GM21423 (cell line): ENCODE results near the gene ATP7B.
"Not testable (repeated sequence)": the region's sequence is repeated elsewhere in the genome, so short reads cannot be mapped to it uniquely, and the experiment has no call there.

Experiments used
- ATAC-seq: cut with Tn5 transposase; IDR thresholded peaks from one replicate; pipeline ENCODE4 v1.9.1; 2021; ENCODE audit warnings: mild to moderate bottlenecking, moderate library complexity; ENCODE audit not compliant: unreplicated experiment

The ATP7B gene

DNA sequence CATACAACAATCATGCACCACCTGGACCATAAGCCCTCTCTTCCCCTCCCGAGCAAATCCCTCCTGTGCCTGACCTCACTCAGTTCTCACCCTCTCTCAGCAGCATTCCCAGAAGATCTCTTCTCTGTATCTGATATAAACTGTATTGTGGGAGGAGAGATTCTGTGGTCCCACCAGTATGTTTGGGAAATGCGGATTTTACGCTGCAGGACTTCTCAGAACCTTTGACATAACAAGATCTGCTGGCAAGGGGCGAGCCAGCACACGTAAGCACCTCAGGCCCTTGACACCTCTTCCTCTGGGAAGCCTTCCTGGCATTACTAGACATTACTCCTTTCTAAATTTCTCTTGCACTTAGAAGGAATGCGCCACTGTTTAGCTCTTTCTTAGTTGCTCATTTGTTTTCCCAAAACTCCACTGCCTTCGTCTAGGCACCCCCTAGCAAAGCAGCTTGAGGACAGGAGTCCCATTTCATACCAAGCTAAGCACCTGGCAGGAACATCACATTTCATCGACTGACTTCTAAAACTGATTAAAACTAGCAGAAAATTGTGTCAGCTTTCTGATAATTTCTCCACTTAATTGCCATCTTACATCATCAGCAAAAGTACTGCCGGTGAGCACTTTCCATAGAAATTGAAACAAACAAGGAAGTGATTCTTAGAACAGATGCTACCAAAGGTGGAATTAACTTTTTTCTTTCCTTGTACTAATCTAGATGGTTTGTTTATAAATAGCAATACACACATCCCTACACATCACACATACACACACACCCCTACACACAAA, 86.3 kb downstream of the ATP7B start:
- ATAC-seq, result no peak

DNA sequence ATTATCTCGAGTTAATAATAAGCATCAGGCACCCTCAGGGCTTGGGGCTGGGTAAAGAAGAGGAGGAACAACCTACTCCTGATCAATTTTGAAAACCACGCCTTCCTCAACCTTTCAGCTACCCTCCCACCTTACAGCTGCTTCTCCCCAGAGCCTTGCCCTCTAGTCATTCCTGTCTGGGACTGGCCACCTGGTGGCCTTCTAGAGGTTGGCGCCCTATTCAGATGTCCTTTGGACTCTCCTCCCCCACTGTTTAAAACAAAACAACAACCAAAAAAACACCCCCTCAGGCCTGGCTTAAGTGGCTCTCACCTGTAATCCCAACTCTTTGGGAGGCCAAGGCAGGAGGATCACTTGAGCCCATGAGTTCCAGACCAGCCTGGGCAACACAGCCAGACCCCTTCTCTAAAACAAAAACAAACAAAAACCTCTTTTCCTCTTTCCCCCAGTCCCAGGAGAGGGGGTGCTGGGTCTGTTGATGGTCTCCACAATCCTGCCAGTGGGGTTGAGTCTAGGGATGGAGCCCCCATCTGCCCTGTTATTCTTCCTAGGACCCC, 87.2 kb downstream of the ATP7B start:
- ATAC-seq, result no peak

DNA sequence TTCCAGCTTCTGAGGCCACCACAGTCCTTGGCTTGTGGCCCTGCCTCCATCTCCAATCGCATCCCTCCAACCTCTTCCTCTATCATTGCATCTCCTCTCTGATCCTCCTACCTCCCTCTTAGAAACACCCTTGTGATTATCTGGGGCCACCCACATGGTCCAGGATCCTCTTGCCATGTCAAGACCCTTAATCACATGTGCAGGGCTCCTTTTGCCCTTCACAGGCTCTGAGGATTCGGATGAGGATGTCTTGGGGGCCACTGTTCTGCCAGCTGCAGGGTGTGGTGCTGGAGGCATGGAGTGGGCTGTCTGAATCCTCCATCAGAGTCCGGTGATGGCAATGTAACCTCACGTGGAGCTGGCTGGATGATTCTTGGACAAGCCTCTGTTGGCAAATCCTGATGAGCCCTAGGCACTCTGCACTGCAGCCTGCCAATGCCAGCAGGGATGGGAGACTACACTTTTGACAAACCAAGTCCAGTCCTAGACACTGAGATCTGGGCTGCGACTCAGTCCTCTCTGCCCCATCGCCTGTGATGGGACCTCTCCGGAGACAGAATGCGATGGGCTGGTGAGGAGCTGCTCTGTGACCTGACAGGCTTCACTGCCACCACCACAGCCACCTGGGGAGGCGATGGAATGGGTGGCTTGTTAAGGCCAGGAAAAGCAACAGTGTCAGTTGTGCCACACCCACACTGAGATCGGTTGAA, 88.3 kb downstream of the ATP7B start:
- ATAC-seq, result no peak

DNA sequence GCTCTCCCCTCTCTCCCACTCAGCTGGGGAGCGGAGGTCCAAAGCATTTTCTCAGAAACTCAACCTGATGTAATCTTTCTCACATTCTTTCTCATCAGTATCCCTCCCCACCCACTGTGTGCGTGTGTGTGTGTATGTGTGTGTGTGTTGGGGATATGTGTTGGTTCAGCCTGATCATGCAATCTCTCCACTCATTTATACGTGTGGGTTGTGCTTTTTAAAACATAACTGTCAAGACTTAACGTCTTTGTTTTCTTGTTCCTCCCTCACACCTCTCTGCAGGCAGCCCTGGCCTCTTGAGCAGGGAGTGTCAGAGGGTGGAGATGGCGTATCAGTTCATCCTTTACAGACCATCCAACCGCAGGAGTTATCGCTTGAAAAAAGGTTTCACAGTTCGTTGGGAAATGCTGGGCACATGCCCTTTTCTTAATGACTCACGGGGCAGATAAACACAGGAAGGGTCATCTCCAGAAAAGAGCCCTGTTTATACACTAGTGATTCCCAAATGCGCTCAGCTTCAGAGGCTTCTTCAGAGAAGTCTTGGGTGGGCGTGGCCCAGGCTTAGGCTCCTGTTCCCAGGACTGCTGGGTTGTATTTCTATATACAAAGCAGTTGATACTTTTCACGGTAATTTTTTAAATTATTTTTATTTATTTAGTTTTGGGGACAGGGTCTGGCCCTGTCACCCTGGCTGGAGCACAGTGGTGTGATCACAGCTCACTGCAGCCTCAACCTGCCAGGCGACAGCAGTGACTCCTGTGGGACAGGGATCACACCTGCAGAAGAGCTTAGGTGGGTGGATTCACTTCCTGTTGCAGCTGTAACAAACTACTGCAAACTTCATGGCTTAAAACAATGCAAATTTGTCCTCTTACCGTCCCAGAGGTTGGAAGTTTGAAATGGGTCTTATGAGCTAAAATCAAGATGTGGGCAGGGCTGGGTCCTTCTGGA, 89.2 kb downstream of the ATP7B start:
- ATAC-seq, result no peak

DNA sequence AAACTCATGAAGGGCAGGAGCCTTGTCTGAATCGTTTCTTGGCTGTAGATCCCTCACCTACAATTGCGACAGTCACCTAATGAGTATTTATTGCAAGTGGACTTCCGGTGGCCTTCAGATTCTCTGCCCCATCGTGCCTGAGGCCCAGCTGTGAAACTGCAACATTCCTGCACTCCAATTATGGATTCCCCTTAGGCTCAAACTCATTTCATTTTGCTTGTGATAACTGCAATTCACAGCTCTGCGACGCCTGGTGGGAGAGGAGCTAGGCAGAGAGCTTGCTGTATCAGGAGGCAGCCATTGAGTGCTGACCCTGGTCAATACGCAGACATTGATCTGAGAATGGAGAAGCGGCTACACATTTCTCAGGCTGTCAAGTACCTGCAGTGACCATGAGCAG, 90.5 kb downstream of the ATP7B start:
- no peak for ATAC-seq

DNA sequence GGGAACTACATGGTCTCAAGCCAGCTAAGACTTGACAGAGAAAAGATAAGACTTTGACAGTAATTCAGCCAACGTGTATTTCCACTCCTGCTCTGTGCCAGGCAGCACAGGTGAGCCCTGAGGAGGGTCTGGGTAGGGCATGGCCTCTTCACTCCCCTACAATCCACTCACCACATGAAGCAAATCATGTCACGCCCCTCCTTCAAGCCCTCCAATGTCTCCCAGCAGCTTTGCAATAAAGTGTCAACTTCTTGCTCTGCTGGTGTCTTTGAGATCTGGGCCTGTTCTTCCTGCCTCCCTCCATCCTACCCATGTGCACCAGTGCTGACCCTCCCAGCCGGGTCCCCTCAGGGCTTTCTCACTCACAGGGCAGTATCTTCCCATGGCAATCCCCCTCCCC, 91.0 kb downstream of the ATP7B start:
- ATAC-seq, result no peak

DNA sequence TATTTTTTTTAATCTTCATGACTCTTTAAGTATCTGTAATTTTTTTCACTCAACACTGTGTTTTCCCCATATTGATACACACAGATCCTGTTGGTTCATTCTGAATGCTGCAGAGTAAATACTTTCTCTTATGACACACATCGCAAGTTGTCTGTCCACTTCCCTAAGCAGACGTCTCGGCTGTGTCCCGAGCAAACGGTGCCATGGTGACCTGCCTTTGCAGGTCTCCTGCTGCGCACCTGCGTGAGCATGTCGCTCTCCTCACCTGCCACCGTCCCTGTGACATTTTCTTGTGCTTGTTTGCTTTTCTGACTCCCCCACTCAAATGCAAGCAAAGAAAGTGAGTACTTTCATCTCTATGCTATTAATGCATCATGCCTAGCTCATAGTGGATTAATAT, 91.7 kb downstream of the ATP7B start:
- no peak for ATAC-seq

DNA sequence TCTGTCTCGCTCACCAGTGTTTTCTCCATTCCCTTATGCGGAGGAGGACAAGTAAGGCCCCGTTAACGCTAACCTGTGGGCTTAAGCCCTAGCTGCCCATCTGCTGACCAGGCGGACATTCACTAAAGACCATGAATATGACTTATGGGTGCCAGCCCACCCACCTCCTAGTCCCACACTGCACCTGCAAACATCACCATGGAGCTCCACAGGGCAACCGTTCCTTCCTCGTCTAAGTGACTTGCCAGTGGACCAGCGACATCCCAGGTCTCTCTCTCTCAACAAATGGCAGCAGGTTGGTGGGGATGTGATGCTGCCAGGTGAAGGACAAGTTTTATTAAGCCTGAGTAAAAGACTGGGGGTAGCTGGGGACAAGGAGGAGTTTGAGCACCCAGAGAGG, 94.3 kb downstream of the ATP7B start:
- ATAC-seq, result no peak

DNA sequence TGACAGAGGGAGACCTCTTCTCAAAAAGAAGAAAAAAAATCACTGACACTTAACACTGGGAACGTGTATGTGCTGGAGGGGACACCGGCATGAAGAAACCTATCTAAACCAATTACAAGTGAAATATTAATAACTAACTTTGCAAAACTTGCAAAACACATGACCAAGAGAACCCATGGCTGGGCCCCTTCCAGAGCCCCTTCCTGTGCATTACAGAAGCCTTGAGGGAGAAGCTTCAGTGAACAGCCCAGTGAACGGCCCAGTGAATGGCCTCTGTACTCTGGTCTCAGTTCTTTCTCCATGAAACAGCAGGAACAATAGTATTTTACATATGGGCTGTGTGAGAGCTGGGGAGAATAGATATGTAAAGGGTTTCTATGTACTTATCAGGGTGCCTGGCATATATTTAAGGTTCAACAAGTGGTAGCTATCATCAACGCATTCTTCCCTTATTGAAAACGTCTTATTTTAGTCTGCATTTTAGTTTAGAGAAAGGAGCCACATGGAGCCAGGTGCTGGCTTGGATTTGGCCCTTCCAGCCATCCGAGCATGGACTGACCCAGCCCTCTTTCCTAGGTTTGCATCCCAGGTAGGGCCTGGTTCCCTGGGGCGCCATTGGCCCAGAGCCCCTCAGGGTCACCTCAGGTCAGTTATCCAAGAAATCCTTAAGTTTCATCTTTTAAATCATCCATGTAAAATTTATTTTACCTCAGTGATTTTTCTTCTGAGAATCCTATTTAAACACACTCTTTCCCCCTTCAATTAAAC, 95.0 kb downstream of the ATP7B start:
- ATAC-seq, result no peak

DNA sequence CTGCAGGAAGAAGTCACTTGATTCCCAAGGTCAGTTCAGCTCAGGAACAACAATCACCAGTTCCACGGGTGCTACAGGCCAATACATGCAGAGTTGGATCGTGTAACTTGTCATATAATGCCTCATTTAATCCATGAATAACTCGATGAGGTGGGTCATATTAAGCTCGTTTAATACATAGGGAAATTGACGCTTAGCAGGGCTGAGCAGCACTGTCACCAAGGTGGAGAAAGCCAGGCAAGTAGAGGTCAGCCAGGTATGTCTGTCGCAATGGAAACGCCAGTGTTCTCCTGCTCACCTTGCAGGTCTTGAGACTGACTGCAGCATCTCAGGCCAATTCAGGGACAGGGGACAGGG, 97.1 kb downstream of the ATP7B start:
- ATAC-seq, result no peak

DNA sequence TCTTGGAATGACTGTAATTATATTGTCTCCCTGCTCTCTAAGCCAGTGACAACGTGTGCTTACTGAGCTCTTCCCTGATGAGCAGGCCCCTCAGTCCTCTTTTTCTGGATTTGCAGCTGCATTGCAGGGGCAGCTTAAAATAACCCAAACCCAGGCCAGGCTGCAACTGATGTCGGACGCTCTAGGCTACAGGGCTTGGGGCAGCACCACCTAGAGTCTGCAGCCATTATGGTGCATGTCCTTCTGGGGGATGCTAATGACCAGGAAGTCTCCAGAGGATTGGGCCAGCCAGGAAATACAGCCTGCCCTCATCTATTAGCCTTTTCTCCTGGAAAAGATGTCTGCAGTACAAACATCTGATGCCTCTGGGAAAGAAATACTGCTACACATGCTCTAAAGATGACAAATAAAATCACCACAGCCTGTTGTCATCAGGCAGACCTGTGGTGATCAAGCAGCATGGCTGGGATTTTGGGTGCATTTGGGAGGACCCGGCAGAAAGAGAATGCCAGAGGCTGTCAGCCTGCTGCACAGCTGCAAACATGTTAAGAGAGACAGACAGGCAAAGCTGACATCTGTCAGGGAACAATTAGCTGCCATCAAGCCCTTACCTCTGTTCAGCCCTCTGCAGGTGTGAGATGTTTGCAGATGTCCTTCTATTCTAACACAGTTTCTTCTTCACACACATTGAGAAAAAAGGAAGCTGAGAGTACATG, 97.7 kb downstream of the ATP7B start:
- ATAC-seq, result no peak

DNA sequence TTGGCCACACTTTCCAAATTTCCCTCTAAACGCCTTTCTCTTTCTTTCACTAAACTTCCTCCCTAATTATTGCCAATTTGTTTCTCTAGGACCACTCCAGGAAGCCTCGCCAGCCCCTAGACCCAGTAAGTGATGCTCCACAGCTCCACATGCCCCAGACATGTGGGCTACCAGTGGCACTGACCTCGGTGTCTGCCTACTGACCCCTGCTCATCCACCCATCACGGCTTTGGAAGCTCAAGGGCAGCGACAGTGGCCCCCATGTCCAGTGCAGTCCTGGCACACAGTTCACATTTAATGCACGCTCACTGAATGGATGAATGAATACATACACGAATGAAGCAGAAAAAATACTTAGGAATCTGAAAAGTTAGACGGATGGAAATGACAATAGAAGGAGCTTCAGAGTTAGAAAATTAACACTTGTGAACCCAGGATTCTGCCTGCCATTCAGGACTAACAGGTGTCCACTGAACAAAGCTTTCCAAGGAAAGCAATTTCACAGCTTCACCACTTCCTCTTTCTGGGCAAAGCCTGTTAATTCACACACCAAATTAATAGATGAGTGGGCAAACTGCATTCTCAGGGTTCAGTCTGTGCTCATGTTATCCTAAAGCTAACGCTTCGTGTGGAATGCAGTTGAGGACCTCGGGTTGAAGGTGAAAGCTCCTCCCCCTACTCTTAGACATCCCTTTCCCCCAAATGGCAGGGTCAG, 98.6 kb downstream of the ATP7B start:
- no peak for ATAC-seq

DNA sequence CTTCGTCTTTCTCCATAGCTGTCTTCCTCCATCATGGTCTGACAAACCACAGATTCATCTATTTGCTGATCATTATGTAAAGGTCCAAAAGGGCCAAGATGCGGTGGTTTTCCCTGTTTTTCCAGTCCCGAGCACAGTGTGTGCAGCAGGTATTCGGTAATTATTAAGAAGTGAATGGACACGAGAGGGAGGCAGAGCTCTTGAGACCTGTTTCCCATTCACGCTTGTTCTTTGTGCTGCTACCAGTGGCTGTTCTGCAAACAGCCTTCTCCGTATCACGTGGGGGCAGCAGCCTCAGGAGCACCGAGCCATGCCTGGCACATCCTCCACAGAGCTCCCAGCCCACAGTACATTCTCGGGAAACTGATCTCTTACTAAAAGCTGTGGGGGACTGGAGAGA, 99.2 kb downstream of the ATP7B start:
- no peak for ATAC-seq

DNA sequence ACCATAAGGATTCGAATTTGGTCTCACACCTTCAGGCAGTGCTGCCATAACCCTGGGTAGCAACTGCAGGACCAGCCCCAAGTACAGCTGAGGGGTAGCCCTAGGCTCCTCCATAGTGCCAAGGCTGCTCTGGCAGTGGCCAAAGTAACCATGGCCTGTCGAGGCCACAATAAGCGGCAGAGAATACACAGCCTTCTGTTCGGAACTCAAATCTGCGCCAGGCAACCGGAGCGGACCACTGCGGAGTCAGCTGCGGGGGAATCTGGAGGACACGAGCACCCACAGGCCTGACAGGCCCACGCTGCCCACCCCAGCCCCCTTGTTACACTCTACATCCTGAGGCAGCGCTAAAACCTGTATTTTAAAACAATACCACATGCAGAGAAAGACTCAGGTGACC, 100.7 kb downstream of the ATP7B start:
- no peak for ATAC-seq

DNA sequence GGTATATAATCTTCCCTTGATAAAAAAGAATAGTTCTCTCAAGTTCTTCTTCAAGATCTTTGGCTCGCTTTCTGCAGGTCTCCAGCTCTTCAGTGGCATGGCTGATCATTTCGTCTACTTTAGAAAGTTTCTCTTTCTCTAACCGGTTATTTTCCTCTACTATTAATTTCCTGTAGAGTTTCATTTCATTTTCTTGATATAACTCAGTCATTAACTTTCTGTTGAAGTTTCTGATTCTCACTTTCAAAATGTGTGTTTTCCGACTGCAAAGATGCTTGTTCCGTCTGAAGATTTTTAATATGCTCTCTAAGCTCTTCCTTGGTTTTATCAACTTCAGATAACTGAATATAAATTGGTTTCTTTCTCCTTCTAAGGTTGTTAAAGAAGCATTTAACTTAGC, 102.0 kb downstream of the ATP7B start:
- not testable (repeated sequence) for ATAC-seq

DNA sequence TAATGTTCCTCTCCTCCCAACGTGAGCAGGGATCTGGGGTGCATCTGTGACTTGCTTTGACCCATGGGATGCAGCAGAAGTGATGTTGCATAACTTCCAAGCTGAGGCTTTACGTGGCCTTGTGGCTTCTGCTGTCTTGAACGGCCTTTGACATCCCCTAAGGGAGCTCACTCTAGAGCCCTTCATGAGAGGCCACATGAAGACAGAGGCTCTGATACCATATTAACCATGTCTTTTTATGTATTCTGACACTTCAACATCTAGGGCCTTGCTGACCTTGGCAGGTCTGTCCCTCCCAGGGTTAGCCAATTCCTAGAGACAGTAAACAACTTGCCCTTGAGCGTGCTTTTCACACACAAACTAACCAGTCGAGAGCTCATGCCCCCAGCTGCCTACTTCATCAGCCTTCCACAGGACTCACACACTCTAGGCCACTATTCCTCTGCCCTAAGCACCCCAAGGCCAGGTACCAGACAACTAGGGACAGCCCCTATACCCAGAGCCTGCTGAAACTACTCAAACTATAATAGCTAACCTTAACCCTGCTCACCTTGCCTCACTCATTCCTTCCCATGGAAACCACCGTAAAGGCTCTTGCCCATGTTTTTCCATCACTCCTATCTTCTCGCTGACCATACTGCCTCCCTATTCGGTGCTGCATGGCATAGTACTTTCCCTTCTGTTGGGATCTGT, 104.1 kb downstream of the ATP7B start:
- no peak for ATAC-seq

DNA sequence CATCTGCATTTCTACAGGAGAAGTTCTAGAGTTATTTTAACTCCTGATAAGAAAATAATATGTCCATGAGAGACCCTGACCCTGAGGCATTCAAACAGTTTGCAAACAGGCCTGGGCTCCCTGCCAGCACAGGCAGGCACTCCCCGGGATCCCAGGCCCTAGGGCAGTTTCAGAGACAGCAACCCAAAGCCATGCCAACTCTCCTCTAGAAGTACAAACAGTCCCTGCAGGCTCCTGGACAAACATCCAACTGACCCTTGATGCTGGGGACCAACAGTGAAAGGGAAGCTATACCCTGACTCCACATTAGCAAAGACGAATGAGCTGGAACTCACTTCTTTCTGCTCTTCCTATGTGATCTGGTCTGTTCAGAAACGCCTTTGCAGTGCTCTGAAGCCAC, 104.7 kb downstream of the ATP7B start:
- ATAC-seq, result no peak

DNA sequence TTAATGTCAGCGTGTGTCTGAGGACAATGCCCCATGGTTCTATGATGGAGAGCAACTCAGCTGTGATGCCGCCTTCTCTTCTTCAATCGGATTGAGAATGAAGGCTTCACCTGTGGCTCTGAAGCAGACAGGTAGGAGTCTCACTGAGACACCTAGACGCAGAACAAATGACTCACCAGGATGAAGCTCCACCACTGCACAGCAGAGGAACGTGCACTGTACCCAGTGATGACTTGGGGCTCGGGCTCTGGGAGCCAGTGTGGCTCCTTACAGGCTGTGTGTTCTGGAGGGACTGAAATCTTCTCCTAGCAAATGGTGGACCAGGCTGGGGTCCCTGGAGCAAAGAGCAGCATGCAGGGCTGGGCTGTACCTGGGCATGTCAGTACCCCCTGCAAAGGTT, 105.5 kb downstream of the ATP7B start:
- ATAC-seq, result no peak

DNA sequence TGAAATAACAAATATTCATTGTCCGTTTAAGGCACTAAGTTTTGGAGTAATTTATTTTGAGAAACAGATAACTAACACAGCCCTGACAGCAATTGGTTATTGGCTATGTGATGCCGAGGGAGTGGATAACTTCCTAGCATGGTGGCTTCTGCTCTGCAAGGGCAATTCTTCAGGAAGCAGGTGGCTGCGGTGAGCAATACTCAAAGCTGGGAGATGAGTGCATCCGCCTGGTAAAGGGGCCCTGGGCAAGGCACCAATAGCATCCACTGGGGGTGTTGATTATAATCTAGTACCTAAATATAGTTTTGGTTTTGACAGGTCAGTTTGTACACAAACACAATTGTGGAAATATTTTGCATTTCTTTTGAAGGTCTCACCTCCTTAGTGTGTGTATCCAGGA, 108.5 kb downstream of the ATP7B start:
- ATAC-seq, result no peak
